Astrocyte of the cerebellum (primary cell): ENCODE results near the gene SUCLG1.

ENCODE experiments used
- DNase-seq: peaks from one replicate; pipeline ENCODE4 v3.0.0-alpha.2; 2011; ENCODE audit warnings: low read depth
- H3K4me3 ChIP-seq: 2 replicates; pipeline ENCODE4 v1.5.1; 2011; ENCODE audit warnings: mild to moderate bottlenecking, low read depth, low read length, moderate library complexity
- in situ Hi-C: cut with HindIII; loops from 2 replicates; pipeline ENCODE4 v1.10.0; 2017; ENCODE audit warnings: low sequenced_read_pairs
- TF ChIP-seq, protein P1 (sequence below): IDR thresholded peaks from 2 replicates; pipeline ENCODE4 v1.5.1; 2012; ENCODE audit warnings: low read length, low read depth, moderate library complexity, mild to moderate bottlenecking; ENCODE audit errors: missing control alignments

The SUCLG1 gene

DNA sequence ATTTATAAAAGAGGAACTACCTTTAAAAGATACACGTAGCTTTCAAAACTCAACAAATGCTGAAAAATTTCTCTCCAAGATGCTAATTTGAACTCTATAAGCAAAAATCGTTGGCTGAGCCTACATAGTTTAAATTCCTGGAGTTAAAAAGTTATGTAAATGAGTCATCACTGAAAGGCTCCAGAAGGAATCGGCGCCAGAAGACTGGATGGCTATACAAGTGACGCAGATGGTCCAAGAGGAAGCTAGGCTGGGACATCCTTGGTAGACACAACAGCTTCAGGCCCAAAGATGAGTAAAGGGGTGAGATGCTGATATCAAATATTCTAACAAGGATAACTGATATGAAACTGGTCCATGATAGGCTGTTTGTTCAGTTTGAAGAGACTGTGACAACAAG, 34.4 kb upstream of the SUCLG1 start:
- TF ChIP-seq, protein P1, sequence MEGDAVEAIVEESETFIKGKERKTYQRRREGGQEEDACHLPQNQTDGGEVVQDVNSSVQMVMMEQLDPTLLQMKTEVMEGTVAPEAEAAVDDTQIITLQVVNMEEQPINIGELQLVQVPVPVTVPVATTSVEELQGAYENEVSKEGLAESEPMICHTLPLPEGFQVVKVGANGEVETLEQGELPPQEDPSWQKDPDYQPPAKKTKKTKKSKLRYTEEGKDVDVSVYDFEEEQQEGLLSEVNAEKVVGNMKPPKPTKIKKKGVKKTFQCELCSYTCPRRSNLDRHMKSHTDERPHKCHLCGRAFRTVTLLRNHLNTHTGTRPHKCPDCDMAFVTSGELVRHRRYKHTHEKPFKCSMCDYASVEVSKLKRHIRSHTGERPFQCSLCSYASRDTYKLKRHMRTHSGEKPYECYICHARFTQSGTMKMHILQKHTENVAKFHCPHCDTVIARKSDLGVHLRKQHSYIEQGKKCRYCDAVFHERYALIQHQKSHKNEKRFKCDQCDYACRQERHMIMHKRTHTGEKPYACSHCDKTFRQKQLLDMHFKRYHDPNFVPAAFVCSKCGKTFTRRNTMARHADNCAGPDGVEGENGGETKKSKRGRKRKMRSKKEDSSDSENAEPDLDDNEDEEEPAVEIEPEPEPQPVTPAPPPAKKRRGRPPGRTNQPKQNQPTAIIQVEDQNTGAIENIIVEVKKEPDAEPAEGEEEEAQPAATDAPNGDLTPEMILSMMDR = no peak
- in situ Hi-C loops = no loop called here
- no peak overlapping the region for H3K4me3 ChIP-seq
- peak; percentile 77 for DNase-seq

DNA sequence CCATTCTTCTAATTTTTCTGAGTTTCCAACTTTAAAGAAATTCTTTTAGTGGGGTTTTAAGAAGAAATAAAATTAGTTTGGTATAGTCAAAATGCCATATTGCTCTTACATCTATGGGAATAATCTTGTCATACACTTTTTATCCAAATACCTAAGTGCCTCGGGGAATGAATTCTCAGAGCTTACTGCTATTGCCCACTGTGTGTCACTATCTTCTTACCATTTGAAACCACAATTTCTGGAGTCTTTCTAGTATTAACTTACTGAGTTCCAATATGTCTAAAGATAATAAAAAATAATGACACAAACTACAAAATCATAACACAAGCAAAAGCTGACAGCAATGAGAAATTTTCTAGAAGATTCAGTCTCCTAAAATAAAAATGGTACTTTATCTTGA, 33.5 kb upstream of the SUCLG1 start:
- TF ChIP-seq, protein P1 = no peak
- H3K4me3 ChIP-seq = no peak overlapping the region
- in situ Hi-C loops = no loop called here
- DNase-seq = no peak

DNA sequence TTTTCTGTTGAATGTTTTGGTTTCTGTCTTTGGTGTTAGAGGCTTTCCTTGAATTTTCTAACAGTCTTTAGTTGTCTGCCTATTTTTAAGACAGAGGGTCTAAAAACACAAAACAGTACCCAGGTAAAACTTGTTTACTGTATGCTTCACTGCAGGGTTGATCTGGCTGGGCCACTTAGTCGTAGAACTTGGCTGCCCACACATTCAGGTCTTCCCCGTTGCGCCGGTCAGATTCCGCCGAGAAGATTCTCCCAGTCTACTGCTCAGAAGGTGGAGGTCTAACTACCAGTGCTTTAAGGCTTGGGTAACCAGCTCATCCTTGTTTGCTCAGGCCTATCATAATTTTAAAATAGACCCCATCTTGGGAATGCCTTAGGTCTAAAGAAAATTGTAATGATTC, 32.7 kb upstream of the SUCLG1 start:
- in situ Hi-C loops = no loop called here
- H3K4me3 ChIP-seq = no peak overlapping the region
- TF ChIP-seq, protein P1 = no peak
- DNase-seq = no peak

DNA sequence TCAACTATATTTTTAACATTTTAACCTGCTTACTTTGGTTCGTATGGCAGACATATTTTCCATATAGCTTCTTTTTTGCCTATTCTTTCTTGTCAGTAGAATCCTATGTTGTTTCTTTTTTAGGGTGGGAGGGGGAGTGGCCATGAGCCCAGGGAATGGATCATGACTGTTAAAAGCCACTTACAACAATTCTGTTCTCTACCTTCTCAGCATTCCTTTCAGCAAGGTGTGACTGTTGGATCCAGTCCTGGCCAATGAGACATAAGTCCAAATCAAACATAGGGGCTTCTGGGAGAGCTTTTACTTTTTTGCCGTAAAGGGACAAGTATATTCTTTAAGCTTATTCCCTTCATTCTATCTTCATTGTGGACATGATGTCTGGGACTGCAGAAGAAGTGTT, 32.2 kb upstream of the SUCLG1 start:
- DNase-seq = no peak
- TF ChIP-seq, protein P1 = no peak
- in situ Hi-C loops = no loop called here
- H3K4me3 ChIP-seq = no peak overlapping the region

DNA sequence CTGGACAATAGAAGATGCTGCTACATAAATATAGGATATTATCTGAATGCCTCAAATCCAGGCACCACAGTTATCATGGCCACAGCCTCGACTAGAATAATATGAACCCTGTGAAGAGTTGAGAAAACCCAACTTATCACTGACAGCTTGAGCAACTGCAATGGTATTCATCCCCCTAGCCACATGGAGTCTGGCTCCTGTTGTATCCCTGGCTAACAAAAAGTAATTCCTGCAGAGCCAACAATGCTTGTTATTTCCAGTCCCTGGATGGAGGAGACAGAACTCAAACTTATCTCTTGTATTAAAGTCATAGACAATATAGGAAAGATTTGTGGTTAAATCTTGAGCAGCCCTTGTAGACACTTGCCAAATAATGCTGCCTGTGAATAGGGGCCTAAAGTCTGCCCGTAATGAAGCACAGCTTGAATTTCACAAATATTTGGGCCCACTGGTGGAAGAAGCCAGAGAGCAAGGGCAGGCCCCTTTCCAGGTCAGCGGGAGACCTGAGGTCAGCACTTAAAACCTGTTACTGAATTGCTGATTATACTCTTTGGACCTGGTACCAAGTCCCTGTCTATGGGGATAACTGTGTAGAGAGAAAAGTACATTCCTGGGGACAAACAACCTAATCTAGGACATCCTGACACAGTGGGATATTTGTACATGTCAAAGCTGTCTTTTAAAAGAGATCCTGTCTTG, 28.4 kb upstream of the SUCLG1 start:
- TF ChIP-seq, protein P1 = no peak
- H3K4me3 ChIP-seq = no peak overlapping the region
- in situ Hi-C loops = no loop called here
- DNase-seq = peak; percentile 61

DNA sequence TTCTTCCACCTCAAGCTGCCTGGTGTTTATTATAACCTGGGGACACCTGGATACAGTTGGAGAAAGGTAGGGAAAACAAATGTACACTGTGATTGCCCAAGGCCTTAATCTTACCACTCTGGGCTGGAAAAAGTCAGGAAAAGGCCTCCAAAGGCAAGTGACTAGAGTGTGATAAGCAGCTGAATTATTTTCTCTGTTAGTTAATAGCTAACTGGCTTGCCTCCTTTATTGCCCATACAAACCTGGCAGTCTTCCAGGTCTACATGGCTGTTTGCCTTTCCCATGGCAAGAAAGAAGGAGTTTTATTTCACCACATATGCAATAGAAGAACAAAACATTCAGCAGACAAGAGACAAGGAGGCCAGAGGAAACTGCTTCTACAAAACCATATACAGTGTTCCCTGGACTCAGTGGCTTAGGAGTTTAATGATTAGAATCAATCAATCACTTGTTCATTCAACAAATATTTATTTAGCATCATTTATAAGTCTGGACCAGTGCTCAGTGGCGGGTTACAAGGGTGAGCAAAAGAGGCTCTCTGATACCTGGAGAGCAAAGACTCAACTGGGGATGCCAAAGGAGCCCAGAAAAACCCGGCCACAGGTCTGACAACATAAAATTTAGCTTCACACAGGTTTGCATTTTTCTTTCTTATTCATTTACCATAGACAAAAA, 27.5 kb upstream of the SUCLG1 start:
- TF ChIP-seq, protein P1 = no peak
- in situ Hi-C loops = no loop called here
- DNase-seq = peak; percentile 42
- H3K4me3 ChIP-seq = no peak overlapping the region
